ENCODE data around the gene DMTF1.
"Not testable (repeated sequence)": the region's sequence is repeated elsewhere in the genome, so short reads cannot be mapped to it uniquely, and the experiment has no call there.

The DMTF1 gene

DNA sequence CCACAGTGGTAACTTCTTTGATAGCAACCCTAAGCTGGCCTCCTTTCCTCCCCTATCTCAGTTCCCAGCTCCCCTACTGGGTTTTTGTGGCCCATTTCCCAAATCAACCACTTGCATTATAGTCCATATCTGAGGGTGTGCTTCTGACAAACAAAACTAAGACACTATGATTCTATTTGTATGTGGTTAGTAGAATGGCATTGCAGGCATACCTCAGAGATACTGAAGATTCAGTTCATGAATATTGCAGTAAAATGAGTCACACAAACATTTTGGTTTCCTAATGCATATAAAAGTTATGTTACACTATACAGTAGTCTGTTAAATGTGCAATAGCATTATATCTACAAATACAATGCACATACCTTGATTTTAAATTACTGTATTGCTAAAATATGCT lies 82.7 kb downstream of the DMTF1 start:
- no peaks in the 10 kb centered on the region for H3K27me3 ChIP-seq (ENCODE audit: control insufficient read depth, insufficient read depth, low read length)
- no peaks in the 10 kb centered on the region for H3K4me1 ChIP-seq (ENCODE audit: control insufficient read depth, low read depth, low read length)
- no peak overlapping the region for H3K9ac ChIP-seq (ENCODE audit: low read length)
- H3K36me3 ChIP-seq (ENCODE audit: control insufficient read depth, low read depth, low read length): no peaks in the 10 kb centered on the region
- no peaks in the 10 kb centered on the region for H3K9me3 ChIP-seq (ENCODE audit: control insufficient read depth, low read depth, low read length)
- H3K27ac ChIP-seq (ENCODE audit: low read length): no peak overlapping the region
- H3K4me3 ChIP-seq (ENCODE audit: low read length): no peak overlapping the region

DNA sequence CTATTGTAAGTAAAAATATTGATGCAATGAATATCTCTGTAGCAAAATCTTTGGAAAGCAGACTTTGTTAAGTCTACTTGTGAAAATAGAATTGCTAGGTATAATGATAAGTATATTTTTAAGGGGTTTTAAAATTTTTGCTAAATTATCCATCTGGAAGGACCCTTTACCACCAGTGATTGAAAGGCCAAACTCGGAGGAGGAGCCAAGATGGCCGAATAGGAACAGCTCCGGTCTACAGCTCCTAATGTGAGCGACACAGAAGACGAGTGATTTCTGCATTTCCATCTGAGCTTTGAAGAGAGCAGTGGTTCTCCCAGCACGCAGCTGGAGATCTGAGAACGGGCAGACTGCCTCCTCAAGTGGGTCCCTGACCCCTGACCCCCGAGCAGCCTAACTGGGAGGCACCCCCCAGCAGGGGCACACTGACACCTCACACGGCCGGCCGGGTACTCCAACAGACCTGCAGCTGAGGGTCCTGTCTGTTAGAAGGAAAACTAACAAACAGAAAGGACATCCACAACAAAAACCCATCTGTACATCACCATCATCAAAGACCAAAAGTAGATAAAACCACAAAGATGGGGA lies 86.3 kb downstream of the DMTF1 start:
- H3K36me3 ChIP-seq (ENCODE audit: control insufficient read depth, low read depth, low read length); H3K9me3 ChIP-seq (ENCODE audit: control insufficient read depth, low read depth, low read length); H3K9ac ChIP-seq (ENCODE audit: low read length); H3K27me3 ChIP-seq (ENCODE audit: control insufficient read depth, insufficient read depth, low read length); H3K4me1 ChIP-seq (ENCODE audit: control insufficient read depth, low read depth, low read length); H3K4me3 ChIP-seq (ENCODE audit: low read length); H3K27ac ChIP-seq (ENCODE audit: low read length): not testable (repeated sequence)

DNA sequence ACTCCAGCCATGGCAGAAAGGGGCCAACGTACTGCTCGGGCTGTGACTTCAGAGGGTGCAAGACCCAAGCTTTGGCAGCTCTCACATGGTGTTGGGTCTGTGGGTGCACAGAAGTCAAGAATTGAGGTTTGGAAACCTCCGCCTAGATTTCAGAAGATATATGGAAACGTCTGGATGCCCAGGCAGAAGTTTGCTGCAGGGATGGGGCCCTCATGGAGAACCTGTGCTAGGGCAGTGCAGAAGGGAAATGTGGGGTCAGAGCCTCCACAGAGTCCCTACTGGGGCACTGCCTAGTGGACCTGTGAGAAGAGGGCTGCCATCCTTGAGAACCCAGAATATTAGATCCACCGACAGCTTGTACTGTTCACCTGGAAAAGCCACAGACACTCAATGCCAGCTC lies 93.4 kb downstream of the DMTF1 start:
- not testable (repeated sequence) for H3K9ac ChIP-seq (ENCODE audit: low read length); H3K27ac ChIP-seq (ENCODE audit: low read length); H3K36me3 ChIP-seq (ENCODE audit: control insufficient read depth, low read depth, low read length); H3K27me3 ChIP-seq (ENCODE audit: control insufficient read depth, insufficient read depth, low read length); H3K4me3 ChIP-seq (ENCODE audit: low read length); H3K4me1 ChIP-seq (ENCODE audit: control insufficient read depth, low read depth, low read length); H3K9me3 ChIP-seq (ENCODE audit: control insufficient read depth, low read depth, low read length)

Measured in iPS-18a (cell line).